GM20431 (cell line): ENCODE data around the gene PPM1L.

Source experiments
- in situ Hi-C: fragments of 300-500 bp; cut with MseI, MboI; formaldehyde crosslinking; loops from one replicate; pipeline ENCODE4 v1.15.0; 2020; ENCODE audit warnings: low sequenced_read_pairs; ENCODE audit not compliant: unreplicated experiment

The PPM1L gene

GRCh38 chr3:160755776-160756304 is at the start of gene PPM1L:
PPM1L (plus strand) TSS chr3:160756231.
- in situ Hi-C loops: no loop called here

- in situ Hi-C loops: loop anchor here (25.0 kb wide), 1 partner anchor 230 kb away; no protein-coding TSS in a partner anchor
Measured at GRCh38 chr3:160707187-160707794, 48.7 kb upstream of the PPM1L start.

- in situ Hi-C loops: loop anchor here (25.0 kb wide), 1 partner anchor 228 kb away; no protein-coding TSS in a partner anchor
Measured at GRCh38 chr3:160709477-160710182, 46.4 kb upstream of the PPM1L start.

- in situ Hi-C loops: loop anchor here (25.0 kb wide), 1 partner anchor 224 kb away; no protein-coding TSS in a partner anchor
Measured at GRCh38 chr3:160713144-160713543, 42.9 kb upstream of the PPM1L start.

- in situ Hi-C loops: loop anchor here (25.0 kb wide), 1 partner anchor 218 kb away; no protein-coding TSS in a partner anchor
Measured at GRCh38 chr3:160719710-160720109, 36.3 kb upstream of the PPM1L start.

- in situ Hi-C loops: loop anchor here (25.0 kb wide), 1 partner anchor 217 kb away; no protein-coding TSS in a partner anchor
Measured at GRCh38 chr3:160720123-160720746, 35.8 kb upstream of the PPM1L start.

- in situ Hi-C loops: loop anchor here (25.0 kb wide), 1 partner anchor 215 kb away; no protein-coding TSS in a partner anchor
Measured at GRCh38 chr3:160722331-160722730, 33.7 kb upstream of the PPM1L start.

GRCh38 chr3:160725338-160725737 is 30.7 kb upstream of the PPM1L start:
- in situ Hi-C loops: no loop called here

- in situ Hi-C loops: no loop called here
Measured at GRCh38 chr3:160735826-160736225, 20.2 kb upstream of the PPM1L start.

- in situ Hi-C loops: no loop called here
Measured at GRCh38 chr3:160738048-160738447, 18.0 kb upstream of the PPM1L start.

- in situ Hi-C loops: no loop called here
Measured at GRCh38 chr3:160739079-160739478, 17.0 kb upstream of the PPM1L start.

GRCh38 chr3:160746976-160747375 is 9.1 kb upstream of the PPM1L start:
- in situ Hi-C loops: no loop called here

- in situ Hi-C loops: no loop called here
Measured at GRCh38 chr3:160747422-160747821, 8.6 kb upstream of the PPM1L start.

GRCh38 chr3:160748231-160748630 is 7.8 kb upstream of the PPM1L start:
- in situ Hi-C loops: no loop called here

- in situ Hi-C loops: no loop called here
Measured at GRCh38 chr3:160748787-160749186, 7.2 kb upstream of the PPM1L start.

GRCh38 chr3:160753953-160754352 is 2.1 kb upstream of the PPM1L start:
- in situ Hi-C loops: no loop called here

- in situ Hi-C loops: no loop called here
Measured at GRCh38 chr3:160754371-160754854, 1.6 kb upstream of the PPM1L start.

- in situ Hi-C loops: no loop called here
Measured at GRCh38 chr3:160754855-160755747, 930 bp upstream of the PPM1L start.

- in situ Hi-C loops: no loop called here
Measured at GRCh38 chr3:160757233-160758106, 1.4 kb downstream of the PPM1L start.
